ENCODE results near the gene PTPN23. TPM values are rescaled to one million over a fixed set of nuclear protein-coding genes. Genes with fewer than 3 reads are reported as not detected.

Gene PTPN23, protein sequence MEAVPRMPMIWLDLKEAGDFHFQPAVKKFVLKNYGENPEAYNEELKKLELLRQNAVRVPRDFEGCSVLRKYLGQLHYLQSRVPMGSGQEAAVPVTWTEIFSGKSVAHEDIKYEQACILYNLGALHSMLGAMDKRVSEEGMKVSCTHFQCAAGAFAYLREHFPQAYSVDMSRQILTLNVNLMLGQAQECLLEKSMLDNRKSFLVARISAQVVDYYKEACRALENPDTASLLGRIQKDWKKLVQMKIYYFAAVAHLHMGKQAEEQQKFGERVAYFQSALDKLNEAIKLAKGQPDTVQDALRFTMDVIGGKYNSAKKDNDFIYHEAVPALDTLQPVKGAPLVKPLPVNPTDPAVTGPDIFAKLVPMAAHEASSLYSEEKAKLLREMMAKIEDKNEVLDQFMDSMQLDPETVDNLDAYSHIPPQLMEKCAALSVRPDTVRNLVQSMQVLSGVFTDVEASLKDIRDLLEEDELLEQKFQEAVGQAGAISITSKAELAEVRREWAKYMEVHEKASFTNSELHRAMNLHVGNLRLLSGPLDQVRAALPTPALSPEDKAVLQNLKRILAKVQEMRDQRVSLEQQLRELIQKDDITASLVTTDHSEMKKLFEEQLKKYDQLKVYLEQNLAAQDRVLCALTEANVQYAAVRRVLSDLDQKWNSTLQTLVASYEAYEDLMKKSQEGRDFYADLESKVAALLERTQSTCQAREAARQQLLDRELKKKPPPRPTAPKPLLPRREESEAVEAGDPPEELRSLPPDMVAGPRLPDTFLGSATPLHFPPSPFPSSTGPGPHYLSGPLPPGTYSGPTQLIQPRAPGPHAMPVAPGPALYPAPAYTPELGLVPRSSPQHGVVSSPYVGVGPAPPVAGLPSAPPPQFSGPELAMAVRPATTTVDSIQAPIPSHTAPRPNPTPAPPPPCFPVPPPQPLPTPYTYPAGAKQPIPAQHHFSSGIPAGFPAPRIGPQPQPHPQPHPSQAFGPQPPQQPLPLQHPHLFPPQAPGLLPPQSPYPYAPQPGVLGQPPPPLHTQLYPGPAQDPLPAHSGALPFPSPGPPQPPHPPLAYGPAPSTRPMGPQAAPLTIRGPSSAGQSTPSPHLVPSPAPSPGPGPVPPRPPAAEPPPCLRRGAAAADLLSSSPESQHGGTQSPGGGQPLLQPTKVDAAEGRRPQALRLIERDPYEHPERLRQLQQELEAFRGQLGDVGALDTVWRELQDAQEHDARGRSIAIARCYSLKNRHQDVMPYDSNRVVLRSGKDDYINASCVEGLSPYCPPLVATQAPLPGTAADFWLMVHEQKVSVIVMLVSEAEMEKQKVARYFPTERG (N-terminal part only)
- total RNA-seq (2014; rRNA removed; shearing (Covaris generic)), result 18.7 and 21.7 TPM in 2 replicates

DNA sequence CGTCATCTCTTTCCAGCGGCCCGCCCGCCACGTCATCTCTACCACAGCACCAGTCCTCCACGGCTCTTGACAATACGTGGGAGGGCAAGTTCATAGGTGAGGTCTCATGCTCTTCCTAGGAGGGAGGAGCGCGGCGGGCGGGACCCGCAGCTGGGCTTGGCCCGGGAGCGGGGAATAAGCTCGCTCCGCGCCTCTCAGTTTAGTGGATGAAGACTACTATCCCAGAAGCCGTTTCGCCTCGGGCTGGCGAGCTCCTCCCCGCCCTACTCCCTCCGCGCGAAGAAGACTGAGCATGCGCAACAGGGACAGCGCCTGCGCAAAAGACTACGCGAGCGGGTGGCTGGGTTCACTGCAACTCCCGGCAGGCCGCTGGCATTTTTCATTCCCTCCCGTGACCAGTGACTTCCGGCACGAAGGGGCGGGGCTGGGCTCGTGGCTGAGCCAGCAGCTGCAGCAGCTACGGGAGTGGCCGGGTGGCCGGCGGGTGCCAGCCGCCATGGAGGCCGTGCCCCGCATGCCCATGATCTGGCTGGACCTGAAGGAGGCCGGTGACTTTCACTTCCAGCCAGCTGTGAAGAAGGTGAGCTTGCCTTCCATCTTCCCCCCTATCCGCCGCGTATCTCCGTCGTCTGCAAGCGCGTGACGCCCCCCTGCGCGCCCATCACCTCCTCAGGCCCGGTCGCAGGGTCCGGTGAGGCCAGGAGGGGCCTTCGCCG is at the start of gene PTPN23:
Gene PTPN23, plus strand, starts transcription at position 421 of the 716 bp plus-strand sequence. Its CDS starts 76 bp downstream, at position 497.
- peaks cover 3% of the 10 kb centered on the region; the same call in 1 of the 2 replicates for H3K36me3 ChIP-seq (replicated peaks; ENCODE audit: control insufficient read depth, insufficient read depth, low read length)
- H3K4me3 ChIP-seq (ENCODE audit: insufficient read depth, low read depth, low read length), result peak within 1 kb of the TSS; percentile 93
- DNase-seq, result peak; percentile 99
- H3K27me3 ChIP-seq (ENCODE audit: control insufficient read depth, insufficient read depth, low read length), result no peaks in the 10 kb centered on the region

DNA sequence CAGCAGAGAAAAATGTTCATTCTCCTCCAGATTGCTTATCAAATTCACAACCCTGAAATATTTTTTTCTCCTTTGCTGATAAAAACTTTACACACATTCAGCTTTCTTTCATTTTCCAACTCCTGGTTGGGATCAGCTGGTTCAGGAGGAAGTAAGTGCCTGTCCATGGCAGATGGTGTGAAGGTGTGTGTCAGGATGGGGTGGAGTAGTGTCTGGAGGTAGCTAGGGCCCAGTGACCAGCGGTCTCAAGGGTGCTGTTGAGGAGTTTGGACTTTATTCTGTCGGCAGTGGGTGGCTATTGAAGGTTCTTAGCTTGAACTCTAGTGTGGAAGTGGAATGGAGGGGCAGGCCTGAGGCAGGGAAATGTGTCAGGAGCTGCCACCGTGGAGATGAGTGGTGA is 46.9 kb upstream of the PTPN23 start:
- H3K4me3 ChIP-seq (ENCODE audit: insufficient read depth, low read depth, low read length), result no peak overlapping the region
- DNase-seq, result no peak
- H3K36me3 ChIP-seq (replicated peaks; ENCODE audit: control insufficient read depth, insufficient read depth, low read length), result peaks cover 18% of the 10 kb centered on the region

DNA sequence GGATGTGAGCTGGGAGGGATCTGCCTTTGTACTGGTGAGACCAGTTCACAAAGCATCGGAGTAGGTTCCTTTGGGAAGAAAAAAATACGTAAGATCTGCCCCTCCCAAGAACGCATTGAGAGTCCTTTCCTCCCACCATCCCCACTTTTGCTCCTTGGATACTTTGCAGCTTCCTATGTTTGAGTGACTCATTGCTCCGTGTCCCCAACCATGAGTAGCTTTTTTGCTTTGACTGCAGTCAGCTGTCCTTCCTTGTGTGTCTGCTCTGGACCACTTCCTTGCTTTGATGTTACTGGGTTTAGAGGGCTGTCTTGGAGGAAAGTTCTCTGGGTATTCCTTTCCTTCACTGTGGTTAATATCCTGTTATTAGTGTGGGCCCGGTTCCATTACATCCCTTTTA is 43.2 kb upstream of the PTPN23 start:
- no peak for DNase-seq
- H3K36me3 ChIP-seq (replicated peaks; ENCODE audit: control insufficient read depth, insufficient read depth, low read length), result peaks cover 19% of the 10 kb centered on the region
- no peaks in the 10 kb centered on the region for H3K27me3 ChIP-seq (ENCODE audit: control insufficient read depth, insufficient read depth, low read length)
- H3K4me3 ChIP-seq (ENCODE audit: insufficient read depth, low read depth, low read length), result no peak overlapping the region

More for the DNA sequence above, 46.9 kb upstream of the PTPN23 start:
- H3K27me3 ChIP-seq (ENCODE audit: control insufficient read depth, insufficient read depth, low read length), result no peaks in the 10 kb centered on the region

DNA sequence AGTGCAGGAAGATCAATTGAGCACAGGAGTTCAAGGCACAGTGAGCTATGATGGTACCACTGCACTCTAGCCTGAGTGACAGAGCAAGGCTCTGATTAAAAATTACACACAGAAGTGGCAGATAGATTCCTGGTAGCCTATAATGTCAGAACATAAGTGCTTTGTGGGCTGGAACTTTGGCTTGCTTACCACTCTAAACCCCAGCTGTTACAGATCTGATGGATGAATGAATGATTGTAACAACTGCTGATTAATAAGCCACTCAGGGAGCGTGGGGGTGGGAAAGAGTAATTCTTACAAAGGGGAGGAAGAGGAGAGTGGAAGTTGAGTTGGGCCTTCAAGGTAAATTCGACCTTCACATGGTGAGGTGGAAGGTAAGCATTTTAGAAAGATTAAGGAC is 40.9 kb upstream of the PTPN23 start:
- Histone ChIP-seq H3K4me3 (ENCODE audit: insufficient read depth, low read depth, low read length) (no peak overlapping the region), H3K27me3 (ENCODE audit: control insufficient read depth, insufficient read depth, low read length) (no peaks in the 10 kb centered on the region), H3K36me3 (replicated peaks; ENCODE audit: control insufficient read depth, insufficient read depth, low read length) (peaks cover 22% of the 10 kb centered on the region)
- DNase-seq, result no peak

DNA sequence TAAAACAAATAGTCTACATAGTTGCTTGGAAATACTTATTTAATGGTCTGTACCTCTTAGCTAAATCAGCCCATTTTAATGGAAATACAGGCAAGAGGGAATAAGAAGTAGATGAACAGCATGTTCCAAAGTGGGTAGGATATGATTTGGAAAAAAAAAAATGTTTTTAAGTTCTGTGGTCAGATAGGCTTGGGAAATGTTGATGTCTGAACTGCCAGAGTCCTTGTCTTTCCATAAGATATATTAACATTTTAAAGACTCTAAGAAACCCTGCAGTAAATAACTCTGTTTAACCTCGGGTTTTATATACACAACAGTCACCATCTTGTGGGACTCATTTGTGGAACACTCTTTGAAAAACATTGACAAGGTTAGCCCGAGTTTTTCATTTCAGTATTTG is 40.0 kb upstream of the PTPN23 start:
- H3K36me3 ChIP-seq (replicated peaks; ENCODE audit: control insufficient read depth, insufficient read depth, low read length), result peaks cover 23% of the 10 kb centered on the region

DNA sequence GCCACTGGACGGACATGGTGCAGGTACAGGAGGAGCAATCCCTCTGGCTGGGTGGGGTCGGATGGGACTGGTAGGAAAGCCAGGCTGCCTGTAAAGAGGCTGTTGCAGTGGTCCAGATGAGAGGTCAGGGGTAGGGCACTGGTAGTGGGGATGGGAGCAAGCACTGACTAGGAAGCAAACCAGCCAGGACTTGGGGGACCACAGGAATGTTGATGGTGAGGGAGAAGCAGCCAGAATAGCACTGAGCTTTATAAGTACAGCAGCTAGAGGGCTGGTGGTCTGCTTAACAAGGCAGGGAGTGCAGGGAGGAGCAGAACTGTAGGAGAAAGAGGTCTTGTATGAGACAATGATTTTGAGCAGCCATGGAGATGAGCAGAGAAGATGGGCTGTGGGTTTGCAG is 38.7 kb upstream of the PTPN23 start:
- no peak for DNase-seq
- Histone ChIP-seq H3K36me3 (replicated peaks; ENCODE audit: control insufficient read depth, insufficient read depth, low read length) (peaks cover 15% of the 10 kb centered on the region), H3K4me3 (ENCODE audit: insufficient read depth, low read depth, low read length) (no peak overlapping the region), H3K27me3 (ENCODE audit: control insufficient read depth, insufficient read depth, low read length) (no peaks in the 10 kb centered on the region)

More for the DNA sequence above, 40.0 kb upstream of the PTPN23 start:
- Histone ChIP-seq H3K4me3 (ENCODE audit: insufficient read depth, low read depth, low read length) (no peak overlapping the region), H3K27me3 (ENCODE audit: control insufficient read depth, insufficient read depth, low read length) (no peaks in the 10 kb centered on the region)
- no peak for DNase-seq

DNA sequence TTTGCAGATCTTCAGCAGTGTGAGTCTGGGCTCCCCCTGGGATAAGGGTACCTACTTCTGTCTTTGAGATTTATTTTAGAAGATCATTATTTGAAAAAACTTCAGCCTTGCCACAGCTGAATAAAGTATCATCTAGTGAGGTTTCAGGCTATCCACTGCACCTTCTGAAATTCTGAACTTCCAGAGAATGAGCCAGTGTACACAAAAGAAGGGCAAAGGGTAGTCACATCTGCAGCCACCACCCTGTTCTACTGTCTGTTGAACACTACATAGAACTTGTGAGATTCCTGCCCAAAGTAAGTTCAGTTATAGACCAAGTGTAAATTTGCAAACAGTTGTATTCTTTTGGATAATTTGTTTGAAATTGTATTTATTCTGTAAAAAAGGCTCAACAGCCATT is 38.0 kb upstream of the PTPN23 start:
- Histone ChIP-seq H3K36me3 (replicated peaks; ENCODE audit: control insufficient read depth, insufficient read depth, low read length) (peaks cover 12% of the 10 kb centered on the region), H3K27me3 (ENCODE audit: control insufficient read depth, insufficient read depth, low read length) (no peaks in the 10 kb centered on the region), H3K4me3 (ENCODE audit: insufficient read depth, low read depth, low read length) (no peak overlapping the region)
- no peak for DNase-seq

DNA sequence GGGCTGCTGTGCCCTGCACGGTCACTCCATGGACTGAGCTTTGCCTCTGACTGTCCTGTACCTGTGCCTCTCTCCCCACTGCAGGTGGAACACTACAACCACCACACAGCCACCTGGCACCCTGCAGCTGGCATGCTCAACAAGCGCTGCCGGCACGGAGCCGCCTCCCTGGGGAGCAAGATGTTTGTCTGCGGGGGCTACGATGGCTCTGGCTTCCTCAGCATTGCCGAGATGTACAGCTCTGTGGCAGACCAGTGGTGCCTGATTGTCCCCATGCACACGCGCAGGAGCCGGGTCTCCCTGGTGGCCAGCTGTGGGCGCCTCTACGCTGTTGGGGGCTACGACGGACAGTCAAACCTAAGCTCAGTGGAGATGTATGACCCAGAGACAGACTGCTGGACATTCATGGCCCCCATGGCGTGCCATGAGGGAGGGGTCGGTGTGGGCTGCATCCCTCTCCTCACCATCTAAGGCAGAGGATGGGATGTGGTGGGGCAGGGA is 37.3 kb upstream of the PTPN23 start:
- Histone ChIP-seq H3K4me3 (ENCODE audit: insufficient read depth, low read depth, low read length) (no peak overlapping the region), H3K36me3 (replicated peaks; ENCODE audit: control insufficient read depth, insufficient read depth, low read length) (peaks cover 12% of the 10 kb centered on the region), H3K27me3 (ENCODE audit: control insufficient read depth, insufficient read depth, low read length) (no peaks in the 10 kb centered on the region)
- DNase-seq, result no peak

DNA sequence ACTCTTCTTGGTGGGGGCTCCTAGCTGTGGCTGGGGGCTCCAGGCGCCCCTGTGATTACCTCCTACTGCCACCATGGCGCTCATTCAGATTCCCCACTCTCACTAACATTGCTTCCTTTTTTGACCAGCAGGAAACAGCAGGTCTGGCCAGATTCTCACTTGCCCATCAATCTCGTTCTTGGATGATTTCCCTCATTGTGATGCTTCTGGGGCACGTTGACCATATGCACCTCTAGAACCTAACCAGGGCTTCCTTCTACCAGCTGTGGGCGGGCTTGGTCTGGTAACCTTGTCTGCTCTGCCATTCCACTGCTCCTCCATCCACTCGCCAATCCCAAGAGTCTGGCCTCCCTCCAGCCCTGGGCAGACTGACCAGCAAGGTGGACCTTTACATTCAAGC is 35.9 kb upstream of the PTPN23 start:
- Histone ChIP-seq H3K4me3 (ENCODE audit: insufficient read depth, low read depth, low read length) (no peak overlapping the region), H3K36me3 (replicated peaks; ENCODE audit: control insufficient read depth, insufficient read depth, low read length) (peaks cover 11% of the 10 kb centered on the region), H3K27me3 (ENCODE audit: control insufficient read depth, insufficient read depth, low read length) (no peaks in the 10 kb centered on the region)
- DNase-seq, result no peak

DNA sequence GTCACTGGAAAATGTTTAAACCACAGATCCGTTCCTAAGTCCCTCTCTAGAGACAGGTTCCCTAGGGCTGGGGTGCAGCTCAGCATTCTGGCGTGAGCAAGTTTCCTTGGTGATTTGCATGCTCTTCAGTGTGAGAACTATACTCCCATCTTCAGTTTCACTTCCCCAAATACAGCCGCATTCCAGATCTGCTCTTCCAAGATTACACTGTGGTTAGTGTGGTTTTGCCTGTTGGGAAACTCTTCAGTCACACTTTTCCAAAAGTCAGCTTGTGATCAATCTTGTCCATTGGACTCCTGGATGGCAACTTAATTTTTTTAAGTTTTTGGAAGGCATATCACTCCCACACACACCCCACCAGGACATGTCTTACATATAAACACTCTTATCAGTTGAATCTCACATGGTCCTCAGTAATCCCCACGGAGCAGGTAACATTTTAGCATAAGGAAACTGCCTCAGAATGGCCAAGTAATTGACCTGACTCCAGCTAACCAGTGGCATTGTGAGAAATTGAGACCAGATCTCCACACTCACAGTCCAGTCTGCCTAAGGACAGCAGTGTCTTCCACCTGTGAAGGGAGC is 33.5 kb upstream of the PTPN23 start:
- no peaks in the 10 kb centered on the region for H3K27me3 ChIP-seq (ENCODE audit: control insufficient read depth, insufficient read depth, low read length)
- peaks cover 11% of the 10 kb centered on the region for H3K36me3 ChIP-seq (replicated peaks; ENCODE audit: control insufficient read depth, insufficient read depth, low read length)
- no peak overlapping the region for H3K4me3 ChIP-seq (ENCODE audit: insufficient read depth, low read depth, low read length)
- DNase-seq, result no peak

DNA sequence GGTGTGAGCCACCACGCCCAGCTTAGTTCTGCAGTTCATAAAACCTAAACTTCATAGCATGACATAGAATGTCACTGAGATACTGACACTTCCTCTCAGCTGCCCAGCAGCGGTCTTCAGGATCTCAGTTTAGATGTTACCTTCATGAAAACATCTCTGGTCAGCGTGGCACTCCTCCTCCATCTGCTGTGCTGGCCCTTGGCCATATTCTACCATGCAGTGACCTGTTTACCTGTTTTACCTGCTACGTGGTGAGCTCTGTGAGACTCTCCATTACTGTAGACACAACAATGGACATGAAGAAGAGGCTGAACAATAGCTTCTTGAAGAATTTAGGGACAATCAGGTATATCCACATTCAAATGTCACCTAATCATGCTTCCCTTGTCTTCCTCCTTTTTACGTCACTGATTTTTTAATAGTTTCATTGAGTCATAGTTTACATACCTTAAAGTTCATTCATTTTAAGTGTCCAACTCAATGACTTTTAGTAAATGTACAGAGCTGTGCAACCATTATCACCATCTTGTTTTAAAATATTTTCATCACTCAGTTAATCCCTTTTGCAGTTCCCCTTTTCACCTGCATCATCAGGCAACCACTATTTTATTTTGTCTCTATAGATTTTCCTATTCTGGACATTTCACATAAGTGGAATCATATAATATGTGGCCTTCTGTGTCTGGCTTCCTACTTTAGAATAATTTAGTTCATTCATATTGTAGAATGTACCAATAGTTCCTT is 32.2 kb upstream of the PTPN23 start:
- Histone ChIP-seq H3K4me3 (ENCODE audit: insufficient read depth, low read depth, low read length) (no peak overlapping the region), H3K36me3 (replicated peaks; ENCODE audit: control insufficient read depth, insufficient read depth, low read length) (peaks cover 10% of the 10 kb centered on the region), H3K27me3 (ENCODE audit: control insufficient read depth, insufficient read depth, low read length) (no peaks in the 10 kb centered on the region)
- DNase-seq, result no peak

DNA sequence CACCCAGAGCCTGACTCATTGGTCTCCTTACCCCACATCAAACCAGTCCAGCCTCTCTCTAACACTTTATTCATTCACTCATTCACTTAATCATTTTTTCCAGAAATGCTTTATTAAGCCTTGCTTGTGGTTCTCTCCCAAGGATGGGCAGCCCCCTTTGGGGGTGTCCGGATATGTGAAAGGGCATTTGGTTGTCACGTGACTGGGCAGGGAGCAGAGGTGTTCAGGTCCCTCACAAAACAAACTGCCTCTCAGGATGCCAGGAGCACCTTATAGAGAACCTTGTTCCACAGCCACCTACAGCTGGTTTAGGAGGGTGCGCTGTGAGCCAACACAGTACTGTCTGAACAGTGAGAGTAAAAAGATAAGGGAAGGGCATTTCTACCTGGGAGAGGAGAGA is 25.8 kb upstream of the PTPN23 start:
- no peak overlapping the region for H3K4me3 ChIP-seq (ENCODE audit: insufficient read depth, low read depth, low read length)
- DNase-seq, result no peak
- no peaks in the 10 kb centered on the region for H3K36me3 ChIP-seq (replicated peaks; ENCODE audit: control insufficient read depth, insufficient read depth, low read length)
- H3K27me3 ChIP-seq (ENCODE audit: control insufficient read depth, insufficient read depth, low read length), result no peaks in the 10 kb centered on the region

DNA sequence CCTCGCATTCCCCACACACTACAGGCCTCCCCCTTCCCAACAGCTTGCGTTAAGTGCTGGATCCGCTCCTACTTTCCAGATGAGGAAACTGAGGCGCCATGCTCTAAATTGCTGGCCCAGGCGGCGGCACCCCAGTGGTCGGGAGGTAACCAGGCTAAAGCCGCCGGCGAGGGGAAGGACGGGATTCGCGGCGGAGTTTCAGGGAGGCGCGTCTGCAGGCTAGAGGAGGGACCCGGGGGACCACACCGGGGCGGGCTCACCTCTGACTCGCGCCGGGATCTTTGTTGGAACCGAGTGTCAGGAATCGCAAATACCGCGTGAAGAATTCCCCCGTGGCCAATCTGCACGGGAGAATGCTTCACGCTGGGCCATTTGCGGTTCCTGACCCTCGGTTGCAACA is 24.6 kb upstream of the PTPN23 start:
- peak; percentile 45 for DNase-seq
- no peaks in the 10 kb centered on the region for H3K27me3 ChIP-seq (ENCODE audit: control insufficient read depth, insufficient read depth, low read length)
- H3K36me3 ChIP-seq (replicated peaks; ENCODE audit: control insufficient read depth, insufficient read depth, low read length), result no peaks in the 10 kb centered on the region
- H3K4me3 ChIP-seq (ENCODE audit: insufficient read depth, low read depth, low read length), result no peak overlapping the region
